Caco-2 (cell line): Measurements from ENCODE around the gene MESP1. TPM values are rescaled to one million over a fixed set of nuclear protein-coding genes. Genes with fewer than 3 reads are reported as not detected.

Source experiments
- BruUV-seq: library from RNA; stranded (reverse); fragments of 400-500 nt; replicated peaks from 2 replicates; lab custom pipeline; 2021; lab: Mats Ljungman, UMichigan
- CTCF ChIA-PET: fragments of 300-600 bp; sonication (Branson Sonifier 250); formaldehyde crosslinking; loops from one replicate; lab custom pipeline; 2022; ENCODE audit warnings: antibody characterized with exemption; lab: Charles Lee
- POLR2A ChIA-PET: fragments of 300-600 bp; sonication (Branson Sonifier 250); formaldehyde crosslinking; loops from one replicate; lab custom pipeline; 2022; ENCODE audit warnings: antibody characterized with exemption; lab: Charles Lee
- DNase-seq, 2 experiments: peaks; one replicate each; pipeline versions ENCODE4 v3.0.0 to v3.0.0-alpha.2; 2020 to 2022
- H3K27me3 ChIP-seq: replicated peaks from 2 replicates; pipeline ENCODE4 v1.6.0; 2011; ENCODE audit warnings: low read length; ENCODE audit not compliant: control insufficient read depth, insufficient read depth
- H3K36me3 ChIP-seq: 2 replicates; pipeline ENCODE4 v1.5.1; 2011; ENCODE audit warnings: low read length; ENCODE audit not compliant: control insufficient read depth, insufficient read depth
- H3K4me1 ChIP-seq: fragments of 250-450 bp; sonication (Bioruptor Pico); 2 replicates; pipeline ENCODE4 v1.5.1; 2020; ENCODE audit warnings: mild to moderate bottlenecking
- H3K4me3 ChIP-seq: 2 replicates; pipeline ENCODE4 v1.5.1; 2011; ENCODE audit warnings: low read depth, mild to moderate bottlenecking, control low read depth, low read length
- H3K9me3 ChIP-seq: fragments of 250-450 bp; sonication (Bioruptor Pico); 2 replicates; pipeline ENCODE4 v1.5.1; 2020; ENCODE audit warnings: mild to moderate bottlenecking, moderate library complexity
- H3K27ac Mint-ChIP-seq: one replicate; pipeline ENCODE4 v1.8.0; 2022; ENCODE audit warnings: mixed read lengths; ENCODE audit not compliant: unreplicated experiment
- H3K27me3 Mint-ChIP-seq: one replicate; pipeline ENCODE4 v1.8.0; 2022; ENCODE audit warnings: mixed read lengths; ENCODE audit not compliant: insufficient read depth, unreplicated experiment
- H3K36me3 Mint-ChIP-seq: one replicate; pipeline ENCODE4 v1.8.0; 2022; ENCODE audit warnings: mild to moderate bottlenecking, mixed read lengths; ENCODE audit not compliant: insufficient read depth, unreplicated experiment
- H3K4me1 Mint-ChIP-seq: one replicate; pipeline ENCODE4 v1.8.0; 2022; ENCODE audit warnings: low read depth, mixed read lengths; ENCODE audit not compliant: unreplicated experiment
- H3K4me3 Mint-ChIP-seq: one replicate; pipeline ENCODE4 v1.8.0; 2022; ENCODE audit warnings: mild to moderate bottlenecking, moderate library complexity, mixed read lengths; ENCODE audit not compliant: unreplicated experiment
- H3K9me3 Mint-ChIP-seq: one replicate; pipeline ENCODE4 v1.8.0; 2022; ENCODE audit warnings: mixed read lengths; ENCODE audit not compliant: unreplicated experiment
- CTCF ChIP-seq, 2 experiments: fragments of 200-600 bp in 1 of 2; IDR thresholded peaks; 1 replicate in 1 of 2; 2 replicates in 1 of 2; pipeline versions ENCODE4 v1.5.1 to v1.8.0; 2011 to 2022; ENCODE audit warnings: antibody characterized with exemption in 1 of 2, control low read depth in 1 of 2, inconsistent platforms in 1 of 2, low read depth in 1 of 2, low read length in 1 of 2, mild to moderate bottlenecking in 1 of 2, moderate library complexity in 1 of 2; ENCODE audit not compliant: insufficient read depth in 1 of 2, severe bottlenecking in 1 of 2, unreplicated experiment in 1 of 2
- intact Hi-C: fragments of 100-400 bp; cut with micrococcal nuclease; formaldehyde crosslinking; loops from one replicate; pipeline ENCODE4 v1.10.0; 2022; ENCODE audit not compliant: unreplicated experiment
- total RNA-seq: library from RNA; stranded (reverse); gene quantifications from 2 replicates; pipeline ENCODE4 v1.2.3, GENCODE V29; 2022

The MESP1 gene
- total RNA-seq, 1 experiment from 2014 or later: 1.00 TPM

DNA sequence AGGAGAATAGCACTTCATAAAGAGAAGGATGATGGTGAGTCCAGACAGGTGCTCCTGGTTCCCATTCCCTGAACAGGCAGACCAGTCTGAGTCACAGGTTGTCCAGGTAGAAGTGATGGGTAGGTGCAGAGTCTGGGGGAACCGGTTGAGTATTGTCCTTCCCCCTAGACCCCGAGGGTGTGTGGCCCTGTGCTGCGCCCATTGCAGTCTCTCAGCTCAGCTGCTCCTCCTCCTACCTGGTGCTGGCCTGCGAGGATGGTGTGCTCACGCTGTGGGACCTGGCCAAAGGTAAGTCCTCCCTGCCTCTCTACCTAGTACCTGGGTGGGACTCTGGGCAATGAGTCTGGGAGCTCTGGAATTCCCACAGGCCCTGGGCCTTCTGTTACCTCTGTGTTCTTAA lies 19.8 kb downstream of the MESP1 start:
- H3K4me3 ChIP-seq: no peak overlapping the region
- no peak for TF ChIP-seq CTCF (IDR thresholded peaks at IDR 0.05; ENCODE audit: insufficient read depth in 1 of 2, low read depth in 1 of 2, low read length in 1 of 2, severe bottlenecking in 1 of 2, unreplicated experiment in 1 of 2)
- no peaks in the 10 kb centered on the region for H3K36me3 ChIP-seq
- no peaks in the 10 kb centered on the region; the same call in none of the 2 replicates for H3K27me3 ChIP-seq
- H3K4me1 ChIP-seq: no peaks in the 10 kb centered on the region
- Mint-ChIP-seq H3K27ac (no peak overlapping the region), H3K4me3 (no peak overlapping the region), H3K27me3 (peaks cover 13% of the 10 kb centered on the region), H3K4me1 (no peaks in the 10 kb centered on the region), H3K9me3 (no peaks in the 10 kb centered on the region), H3K36me3 (no peaks in the 10 kb centered on the region)
- ChIA-PET CTCF (interaction anchor here (1.1 kb wide), 1 partner anchor 157 kb away, joined by 3 read pairs; no protein-coding TSS in a partner anchor), POLR2A (no interaction called here)
- intact Hi-C loops: no loop called here
- no peaks in the 10 kb centered on the region for H3K9me3 ChIP-seq
- DNase-seq: no peak
- no TSS peak for BruUV-seq

DNA sequence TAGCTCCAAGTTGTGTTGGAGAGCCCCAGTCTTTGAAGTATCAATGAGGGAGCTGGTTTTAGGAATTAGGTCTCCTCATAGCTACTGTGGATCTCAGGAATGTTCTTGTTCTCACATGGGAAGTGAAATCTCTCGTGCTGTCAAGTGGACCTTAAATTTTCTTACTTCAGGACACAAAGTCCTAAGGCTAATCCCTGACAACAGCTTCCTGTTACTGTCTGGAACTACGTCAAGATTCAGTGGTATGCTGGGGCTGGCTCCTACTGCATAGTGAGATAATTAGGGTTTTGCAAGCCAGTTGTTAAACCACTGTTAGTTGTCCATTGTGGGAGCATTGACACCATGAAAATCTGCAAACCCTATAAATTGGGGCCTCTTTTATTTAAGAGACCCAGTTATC lies 22.8 kb downstream of the MESP1 start:
- Mint-ChIP-seq H3K27me3 (peaks cover 7% of the 10 kb centered on the region), H3K9me3 (no peaks in the 10 kb centered on the region), H3K36me3 (no peaks in the 10 kb centered on the region), H3K4me3 (no peak overlapping the region), H3K27ac (no peak overlapping the region), H3K4me1 (no peaks in the 10 kb centered on the region)
- no peak for DNase-seq
- no peak for TF ChIP-seq CTCF (IDR thresholded peaks at IDR 0.05; ENCODE audit: insufficient read depth in 1 of 2, low read depth in 1 of 2, low read length in 1 of 2, severe bottlenecking in 1 of 2, unreplicated experiment in 1 of 2)
- ChIA-PET CTCF (interaction anchor here (1.2 kb wide), 1 partner anchor 12 kb away, joined by 5 read pairs; no protein-coding TSS in a partner anchor), POLR2A (no interaction called here)
- no peaks in the 10 kb centered on the region for H3K36me3 ChIP-seq
- no peaks in the 10 kb centered on the region; the same call in 1 of the 2 replicates for H3K27me3 ChIP-seq
- BruUV-seq: no TSS peak
- H3K4me1 ChIP-seq: no peaks in the 10 kb centered on the region
- no peak overlapping the region for H3K4me3 ChIP-seq
- intact Hi-C loops: no loop called here
- H3K9me3 ChIP-seq: no peaks in the 10 kb centered on the region

GRCh38 chr15:89725064-89725463 lies 26.0 kb downstream of the MESP1 start:
- Mint-ChIP-seq H3K4me3 (no peak overlapping the region), H3K27me3 (peaks cover 7% of the 10 kb centered on the region), H3K27ac (no peak overlapping the region), H3K36me3 (no peaks in the 10 kb centered on the region), H3K4me1 (no peaks in the 10 kb centered on the region), H3K9me3 (no peaks in the 10 kb centered on the region)
- ChIA-PET POLR2A (no interaction called here), CTCF (interaction anchor here (0.5 kb wide), 1 partner anchor 131 kb away, joined by 3 read pairs; no protein-coding TSS in a partner anchor)
- no peak for DNase-seq
- no peaks in the 10 kb centered on the region for H3K4me1 ChIP-seq
- no peaks in the 10 kb centered on the region for H3K36me3 ChIP-seq
- no peaks in the 10 kb centered on the region for H3K9me3 ChIP-seq
- no TSS peak for BruUV-seq
- TF ChIP-seq CTCF (IDR thresholded peaks at IDR 0.05; ENCODE audit: insufficient read depth in 1 of 2, low read depth in 1 of 2, low read length in 1 of 2, severe bottlenecking in 1 of 2, unreplicated experiment in 1 of 2): no peak
- no peaks in the 10 kb centered on the region; the same call in 1 of the 2 replicates for H3K27me3 ChIP-seq
- intact Hi-C loops: no loop called here
- no peak overlapping the region for H3K4me3 ChIP-seq
